Daoy (cell line): ENCODE data around the gene DDX17. TPM values are rescaled to one million over a fixed set of nuclear protein-coding genes. Genes with fewer than 3 reads are reported as not detected.
A peak's percentile ranks its signal among the peaks of the same experiment; 100 is the strongest.

Experiments used
- DNase-seq: peaks from one replicate; pipeline ENCODE4 v3.0.0-alpha.2; 2015; ENCODE audit warnings: low read depth
- total RNA-seq: library from RNA; depleted of rRNA; stranded (reverse); fragments of >200 nt; shearing (Covaris generic); gene quantifications from 2 replicates; pipeline ENCODE4 v1.2.3, GENCODE V29; 2014

The DDX17 gene
- total RNA-seq, 1 experiment from 2014 or later: 297 TPM

DNA sequence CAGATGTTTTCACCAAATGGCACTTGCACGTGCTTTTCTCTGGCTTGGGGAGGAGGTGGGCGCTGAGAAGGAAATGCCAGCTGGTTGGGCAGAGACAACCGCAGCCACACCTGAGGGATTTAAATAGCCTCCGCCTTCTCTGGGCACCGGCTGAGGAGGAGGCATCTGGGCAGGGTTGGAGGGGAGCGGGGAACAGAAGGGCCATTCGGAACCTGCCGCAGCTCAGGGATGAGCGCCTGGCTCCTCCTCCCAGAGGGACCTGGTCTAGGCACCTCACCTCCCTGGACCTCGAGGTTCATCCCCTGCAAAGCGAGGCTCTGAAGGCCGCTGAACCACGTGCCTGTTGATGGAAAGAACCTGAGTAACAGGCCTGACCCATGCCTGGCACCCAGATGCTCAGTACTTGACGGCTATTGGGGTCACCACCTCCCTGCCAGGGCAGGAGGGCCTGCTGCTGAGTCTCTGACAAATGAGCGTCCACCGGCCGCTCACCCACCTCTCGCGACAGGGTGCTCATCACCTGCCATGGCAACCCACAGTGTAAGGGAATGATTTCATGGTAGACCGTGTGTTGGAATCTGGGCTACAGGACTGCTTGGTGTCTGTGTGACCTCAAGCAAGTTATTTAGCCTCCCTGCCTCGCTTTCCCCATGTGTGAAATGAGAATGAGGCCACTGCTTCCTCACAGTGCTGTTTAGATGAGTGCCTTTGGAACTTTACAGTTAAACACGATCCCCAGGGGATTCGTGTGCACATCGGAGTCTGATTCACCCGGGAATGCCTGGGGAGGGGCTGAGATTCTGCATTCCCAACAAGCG lies 40.2 kb downstream of the DDX17 start:
- no peak for DNase-seq

DNA sequence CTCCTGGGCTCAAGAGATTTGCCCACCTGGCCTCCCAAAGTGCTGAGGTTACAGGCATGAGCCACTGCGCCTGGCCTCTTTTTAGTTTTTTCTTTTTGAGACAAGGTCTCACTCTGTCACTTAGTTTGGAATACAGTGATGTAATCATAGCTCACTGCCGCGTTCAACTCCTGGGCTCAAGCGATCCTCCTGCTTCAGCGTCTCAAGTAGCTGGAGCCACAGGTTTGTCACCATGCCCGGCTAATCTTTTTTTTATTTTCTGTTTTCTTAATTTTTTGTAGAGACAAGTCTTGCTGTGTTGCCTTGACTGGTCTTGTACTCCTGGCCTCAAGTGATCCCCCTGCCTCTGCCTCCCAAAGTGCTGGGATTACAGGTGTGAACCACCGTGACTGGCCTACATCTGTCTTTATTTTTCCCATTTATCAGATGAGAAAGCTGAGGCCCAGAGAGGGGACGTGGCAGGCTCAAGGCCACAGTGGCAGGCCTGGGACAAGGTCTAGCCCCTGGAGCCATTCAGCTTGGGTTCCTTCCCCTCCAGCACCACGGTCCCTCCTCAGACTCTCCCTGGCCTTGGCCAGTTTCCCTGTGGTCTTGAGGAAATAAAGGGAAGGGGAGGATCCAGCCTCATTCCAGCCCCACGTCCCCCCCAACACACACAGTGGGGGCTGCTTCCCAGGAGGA lies 41.0 kb downstream of the DDX17 start:
- no peak for DNase-seq

DNA sequence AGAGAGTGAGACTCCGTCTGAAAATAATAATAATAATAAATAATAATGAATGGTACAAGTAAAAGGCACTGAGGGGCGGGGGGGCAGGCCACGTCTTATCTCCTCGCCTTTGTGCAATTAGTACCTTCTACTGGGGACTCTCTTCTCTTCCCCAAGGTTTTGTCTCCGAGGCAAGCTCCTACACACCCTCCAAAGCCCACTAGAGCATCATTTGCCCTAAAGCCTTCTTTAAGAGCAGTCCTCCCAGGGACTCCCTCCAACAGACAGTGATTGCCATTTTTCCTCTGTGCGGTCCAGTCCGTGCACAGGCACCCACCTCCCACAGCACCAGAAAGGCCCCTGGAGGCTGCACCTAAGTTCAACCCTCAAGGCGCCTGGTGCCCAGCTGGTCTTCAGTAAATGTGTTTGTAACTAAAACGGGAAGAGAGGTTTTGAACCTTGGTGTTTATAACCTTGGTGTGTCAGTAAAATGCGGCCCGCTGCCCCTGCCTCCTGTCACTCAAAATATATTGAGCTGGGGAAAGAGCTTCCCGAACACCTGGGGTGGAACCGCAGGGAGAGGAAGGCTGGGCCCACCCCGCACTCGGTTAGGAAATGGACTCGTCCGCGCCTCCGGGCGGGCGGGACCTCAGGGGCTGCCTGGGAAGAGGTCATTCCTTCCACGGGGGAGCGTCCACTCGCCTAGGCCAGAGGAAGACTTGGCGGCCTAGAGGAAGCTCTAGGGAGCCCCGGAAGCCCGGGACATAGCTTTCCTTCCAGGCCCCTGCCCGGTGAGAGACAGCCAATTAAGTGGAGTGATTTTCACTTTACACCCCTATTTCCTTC lies 42.9 kb downstream of the DDX17 start:
- no peak for DNase-seq

DNA sequence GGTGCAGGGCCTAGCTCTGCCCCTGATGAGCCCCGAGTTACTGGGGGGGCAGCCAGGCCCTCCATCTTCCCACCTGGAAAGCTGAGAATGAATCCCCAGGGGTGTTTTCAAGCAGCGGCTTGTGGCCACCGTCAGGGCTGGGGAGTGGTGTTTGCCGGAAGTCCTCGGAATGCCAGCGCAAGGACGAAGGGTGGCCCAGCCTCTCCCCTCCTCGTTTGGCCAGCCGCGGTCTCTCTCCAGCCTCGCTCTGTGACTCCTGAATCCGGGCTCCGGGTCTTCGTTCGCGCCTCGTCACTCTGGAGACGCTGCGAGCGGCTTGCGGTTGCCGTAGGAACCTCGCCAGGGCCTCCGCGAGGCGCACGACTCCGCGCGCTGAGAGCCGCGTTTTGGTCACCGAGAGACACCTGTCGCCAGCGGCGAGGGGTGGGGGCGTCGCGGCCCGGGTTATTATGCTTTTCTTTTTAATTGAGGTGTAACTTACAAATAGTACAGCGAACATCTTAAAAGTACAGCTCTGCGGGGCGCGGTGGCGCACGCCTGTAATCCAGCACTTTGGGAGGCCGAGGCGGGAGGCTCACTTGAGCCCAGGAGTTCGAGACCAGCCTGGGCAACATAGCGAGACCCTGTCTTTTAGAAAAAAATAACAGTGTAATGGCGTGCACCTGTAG lies 44.6 kb downstream of the DDX17 start:
- DNase-seq: peak; percentile 83

DNA sequence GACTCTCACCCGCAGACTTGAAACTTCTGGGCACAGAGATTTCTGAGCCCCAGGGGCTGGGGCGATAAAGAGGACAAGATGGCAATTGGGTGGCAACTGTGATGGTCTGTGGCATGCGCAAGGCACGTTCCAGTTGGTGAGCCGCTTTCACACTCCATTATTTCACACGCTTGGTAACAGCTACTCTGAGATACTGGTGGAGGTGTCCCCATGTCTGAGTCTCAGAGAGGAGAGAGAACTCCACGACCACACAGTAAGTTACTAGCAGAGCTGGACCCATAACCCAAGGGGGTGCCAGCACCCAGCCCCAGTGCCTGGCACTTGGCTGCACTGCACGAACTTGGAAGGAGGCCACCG lies 45.1 kb downstream of the DDX17 start:
- DNase-seq: no peak

DNA sequence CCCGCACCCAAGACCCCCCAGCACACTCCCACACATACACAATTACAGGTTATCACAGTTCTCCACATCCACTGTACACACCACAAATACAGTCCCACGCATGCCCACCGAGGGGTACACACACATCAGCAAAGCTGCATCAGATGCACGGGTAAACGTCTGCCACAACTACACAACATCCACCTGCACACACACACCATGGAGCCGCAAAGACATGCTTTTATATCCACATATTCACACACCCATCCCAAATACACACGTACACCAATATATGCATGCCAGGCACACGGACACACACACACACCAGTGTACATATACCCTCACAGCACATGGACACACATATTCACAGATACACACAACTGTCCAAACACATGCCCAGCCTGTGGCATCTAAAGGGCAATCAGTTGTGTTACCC lies 45.7 kb downstream of the DDX17 start:
- DNase-seq: no peak

DNA sequence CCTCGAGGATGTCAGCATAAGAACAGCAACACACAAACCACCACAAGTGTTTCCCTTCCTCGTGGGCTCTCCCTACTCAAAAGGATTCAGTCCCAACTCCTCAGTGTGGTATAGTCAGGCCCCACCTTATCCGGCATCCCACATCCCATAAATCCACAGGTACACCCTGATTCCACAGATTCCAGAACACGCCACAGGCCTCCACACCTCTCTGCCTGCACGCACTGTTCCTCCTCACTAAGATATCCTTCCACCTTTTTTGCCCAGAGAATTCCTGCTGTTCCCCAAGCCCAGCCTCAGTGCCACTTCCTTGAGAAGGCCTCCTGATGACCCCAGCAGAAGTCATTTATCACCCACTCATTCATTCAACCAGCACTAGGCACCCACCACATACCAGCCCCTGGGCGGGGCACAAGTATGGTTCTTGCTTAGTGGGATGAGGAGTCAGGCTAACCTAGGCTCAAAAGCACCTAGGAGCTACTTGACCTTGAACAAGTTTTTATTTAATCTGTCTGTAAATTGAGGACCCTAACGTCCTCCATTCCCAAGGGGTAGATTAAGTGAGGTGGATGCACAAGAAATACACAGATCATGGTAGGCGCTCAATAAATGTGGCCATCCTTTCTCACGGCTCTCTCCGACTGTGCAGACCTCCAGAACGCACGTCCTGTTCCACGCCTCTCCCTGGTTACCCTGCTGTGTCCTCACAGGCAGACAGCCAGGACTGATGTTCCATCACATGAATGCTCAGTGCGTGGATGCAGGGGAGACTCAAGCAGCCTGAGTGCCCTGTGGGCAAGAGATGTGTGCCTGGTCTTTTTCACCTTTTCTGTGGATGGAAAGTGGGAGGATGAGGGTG lies 49.0 kb downstream of the DDX17 start:
- DNase-seq: no peak

DNA sequence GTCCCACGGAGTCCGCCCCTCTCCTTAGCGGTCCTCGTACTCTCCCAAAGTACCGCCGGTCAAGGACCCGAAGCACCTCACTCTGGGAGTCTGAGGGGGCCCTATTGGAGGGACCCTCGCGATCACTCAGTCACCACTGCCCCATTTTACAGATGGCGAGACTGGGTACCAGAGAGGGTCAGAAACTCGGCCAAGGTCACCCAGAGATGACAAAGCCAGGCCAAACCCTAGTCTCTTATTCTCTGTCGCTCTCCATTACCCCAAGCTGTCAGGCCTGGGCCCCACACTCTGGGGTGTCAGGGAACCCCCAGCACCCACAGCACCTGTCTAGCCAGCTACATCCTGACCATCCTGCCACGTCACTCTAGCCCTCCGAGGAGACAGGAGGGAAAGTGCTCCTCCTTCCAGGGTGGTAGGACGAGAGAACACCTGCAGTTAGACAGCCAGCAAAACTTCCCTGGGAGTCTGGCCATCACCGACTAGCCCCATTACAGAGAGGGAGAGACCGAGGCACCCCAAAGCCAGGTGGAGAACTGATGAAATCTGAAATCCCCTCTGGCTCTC lies 49.8 kb downstream of the DDX17 start:
- DNase-seq: no peak

DNA sequence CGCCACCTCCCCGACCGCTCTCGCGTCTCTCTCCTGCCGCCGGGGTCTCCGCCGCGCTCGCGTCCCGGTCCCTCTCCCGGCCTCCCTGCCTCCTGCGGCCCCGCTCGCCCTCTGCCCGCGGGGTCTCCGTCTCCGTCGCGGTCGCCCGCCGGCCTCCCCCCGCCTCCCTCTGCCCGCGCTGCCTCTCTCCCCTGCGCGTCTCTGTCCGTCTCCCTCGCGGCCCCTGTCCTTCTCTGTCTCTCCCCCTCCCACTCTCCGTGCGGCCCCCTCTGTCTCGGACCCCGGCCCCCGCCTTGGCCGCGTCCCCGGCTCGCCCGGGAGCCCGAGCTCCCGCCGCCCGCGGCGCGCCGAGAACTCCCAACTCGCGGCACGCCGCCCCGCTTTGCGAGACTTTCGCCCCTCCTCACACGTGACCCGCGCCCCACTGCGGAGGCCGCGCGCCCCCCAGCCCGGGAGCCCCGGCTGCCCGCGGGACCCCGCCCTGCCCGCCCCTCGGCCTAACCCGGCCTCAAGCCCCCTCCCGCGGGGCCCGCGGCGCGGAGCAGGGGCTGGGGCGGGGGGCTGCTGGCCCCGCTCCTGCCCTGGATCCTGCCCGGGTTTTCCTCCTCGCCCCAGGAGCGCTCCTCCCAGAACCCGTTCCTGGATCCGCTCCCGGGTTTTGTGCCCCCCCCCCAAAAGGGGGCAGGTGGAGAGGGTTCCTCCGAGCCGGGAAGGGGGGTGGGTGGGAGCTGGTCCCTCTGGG lies 50.4 kb downstream of the DDX17 start:
- peak; percentile 45 for DNase-seq

DNA sequence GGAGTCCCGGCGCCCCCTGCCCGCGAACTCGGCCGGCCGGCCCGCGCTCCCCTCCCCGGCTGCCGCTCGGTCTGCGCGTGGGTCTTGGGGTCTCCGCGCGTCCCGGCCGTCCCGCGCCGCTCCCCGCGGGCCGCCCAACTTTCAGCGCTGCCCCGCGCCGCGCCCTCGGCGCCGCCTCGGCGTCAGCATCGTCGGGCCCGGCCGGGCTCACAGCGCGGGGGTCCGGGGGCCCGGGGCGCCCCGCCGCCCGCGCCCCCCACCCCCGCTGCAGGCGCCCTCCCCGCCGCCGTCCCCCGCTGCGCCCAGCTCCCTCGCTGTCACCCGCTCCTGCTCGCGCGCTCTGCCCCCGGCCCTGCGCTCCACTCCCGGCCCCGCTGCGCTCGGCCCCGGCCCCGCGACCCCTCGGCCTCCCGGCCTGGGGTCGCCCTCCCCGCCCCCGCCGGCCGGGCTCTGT lies 51.0 kb downstream of the DDX17 start, which contains the start of gene KCNJ4:
KCNJ4 (minus strand) TSS at position 124 of the 454 bp plus-strand sequence. CDS start 27,067 bp downstream, outside the sequence.
- no peak for DNase-seq

DNA sequence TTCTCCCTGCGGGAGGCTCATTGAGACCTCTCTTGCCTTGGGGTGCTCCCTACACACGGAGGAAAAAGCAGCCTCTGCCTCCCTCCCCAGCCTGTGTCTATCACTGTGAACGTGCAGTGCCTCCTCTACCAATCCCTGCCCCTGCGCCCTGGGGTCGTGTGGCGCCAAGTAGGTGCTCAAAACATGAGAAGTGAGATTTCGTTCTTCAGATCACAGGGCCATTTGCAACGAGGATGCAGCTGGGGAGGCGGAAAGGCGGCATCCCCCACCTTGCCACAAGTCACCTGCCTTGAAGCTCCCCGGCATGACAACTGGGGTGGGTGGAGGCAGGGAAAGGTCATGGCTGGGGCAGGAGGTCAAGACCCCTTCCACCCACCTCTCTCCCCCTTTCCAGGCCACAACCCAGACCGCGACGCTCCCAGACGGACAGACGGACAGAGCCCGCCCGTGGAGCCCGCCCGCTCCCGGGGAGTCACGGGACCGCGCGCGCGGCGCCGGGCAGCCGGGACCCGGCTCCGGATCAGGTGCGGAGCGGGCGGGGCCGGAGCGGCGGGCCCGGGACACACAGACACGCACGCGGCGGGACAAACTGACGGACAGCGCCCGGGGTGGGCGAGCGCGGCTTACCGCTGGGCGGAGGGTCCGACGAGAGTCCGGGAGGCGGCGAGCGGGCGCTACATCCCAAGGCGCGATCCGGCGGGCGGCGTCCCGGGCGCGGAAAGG lies 51.6 kb downstream of the DDX17 start:
- DNase-seq: no peak

DNA sequence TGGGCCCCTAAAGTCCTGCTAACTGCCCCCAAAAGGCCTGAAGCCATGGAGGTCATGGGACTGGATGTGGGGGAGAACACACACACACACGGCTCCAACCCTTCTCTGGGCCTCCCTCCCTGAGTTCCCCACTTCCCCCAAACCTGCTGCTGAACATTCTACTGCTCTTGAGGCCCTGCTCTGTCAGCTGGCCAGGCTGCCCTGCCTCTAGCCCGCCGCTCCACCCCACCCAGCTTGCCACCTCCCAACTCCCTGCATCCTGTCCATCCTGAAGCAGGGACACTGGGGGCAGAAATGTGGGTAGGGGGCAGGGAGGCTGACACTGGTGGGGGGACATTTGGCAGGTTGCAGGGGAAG lies 52.1 kb downstream of the DDX17 start:
- DNase-seq: no peak

DNA sequence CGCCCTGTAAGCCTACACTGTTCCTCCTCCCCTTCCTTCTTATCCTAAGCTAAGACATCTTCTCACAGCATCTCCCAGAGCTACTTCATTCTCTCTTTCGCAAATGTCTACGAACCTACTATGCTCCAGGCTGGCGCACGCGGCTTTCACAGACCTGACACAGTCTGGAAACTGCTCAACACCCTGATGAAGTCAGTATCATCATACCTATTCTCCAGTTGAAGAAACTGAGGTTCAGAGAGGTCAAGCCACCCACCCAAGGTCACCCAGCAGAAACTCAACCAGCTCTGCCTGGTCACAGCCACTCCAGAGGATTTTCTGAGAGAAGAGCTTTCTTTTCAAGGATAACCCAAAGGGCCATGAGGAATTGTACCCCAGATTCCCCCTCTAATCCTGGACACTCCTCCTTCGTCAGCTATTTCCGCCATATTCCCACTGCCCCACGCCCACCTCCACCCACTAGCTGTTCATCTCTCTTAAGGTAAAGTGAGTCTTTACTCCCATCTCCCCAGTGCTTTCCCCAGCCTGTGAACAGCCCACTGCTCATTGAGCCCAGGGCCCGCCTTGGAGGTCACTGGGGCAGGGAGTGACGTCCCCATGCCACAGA lies 52.9 kb downstream of the DDX17 start:
- no peak for DNase-seq

DNA sequence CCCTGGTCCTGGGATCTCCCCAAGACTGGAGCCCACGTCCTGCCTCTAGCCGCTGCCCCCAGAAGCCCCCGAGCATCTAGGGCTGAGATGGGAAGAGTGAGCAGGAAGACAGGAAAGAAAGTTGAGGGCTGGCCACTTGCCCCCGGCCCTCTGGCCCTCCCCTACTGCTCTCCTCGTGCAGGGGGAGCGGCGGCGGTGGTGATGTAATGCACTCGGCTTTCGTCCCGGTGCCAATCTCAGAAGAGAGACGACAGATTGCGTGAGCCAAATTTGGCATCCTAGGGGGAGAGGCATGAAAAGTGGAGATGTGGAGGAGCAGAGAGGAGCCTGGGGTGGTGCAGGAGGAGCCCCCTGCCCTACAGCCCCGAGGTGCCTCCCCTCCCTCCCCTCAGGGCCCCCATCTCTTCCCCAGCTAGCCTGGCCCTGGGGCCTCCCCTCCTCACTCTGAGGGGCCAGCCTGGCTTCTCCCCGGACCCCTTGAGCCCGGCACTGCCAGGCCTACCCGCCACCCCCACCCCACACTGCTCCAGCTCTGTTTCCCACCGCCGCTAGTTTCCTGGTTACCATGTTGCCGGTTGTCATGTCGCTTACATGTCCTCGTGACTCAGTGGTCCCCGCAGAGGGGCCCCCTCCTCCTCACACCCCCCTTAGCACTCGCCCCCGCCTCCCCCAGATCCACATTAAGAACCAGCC lies 53.6 kb downstream of the DDX17 start:
- peak; percentile 32 for DNase-seq

DNA sequence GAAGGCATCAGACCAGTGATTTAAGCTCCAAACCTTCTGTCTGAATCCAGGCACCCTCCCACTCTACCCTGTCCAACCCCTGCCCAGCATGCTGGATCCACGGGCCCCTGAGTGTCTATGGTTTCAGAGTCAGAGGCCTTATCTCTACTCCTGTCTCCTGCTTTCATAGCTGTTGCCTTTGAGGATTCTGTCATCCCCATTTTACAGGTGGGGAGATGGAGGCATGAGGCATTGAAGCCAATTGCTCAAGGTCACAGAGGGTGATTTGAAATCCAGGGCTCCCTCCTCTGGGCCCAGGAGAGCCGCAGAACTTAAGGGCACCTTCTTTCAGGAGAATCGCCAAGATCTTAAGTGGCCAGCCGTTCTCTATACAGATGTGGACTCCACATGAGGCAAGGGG lies 54.2 kb downstream of the DDX17 start:
- DNase-seq: no peak

DNA sequence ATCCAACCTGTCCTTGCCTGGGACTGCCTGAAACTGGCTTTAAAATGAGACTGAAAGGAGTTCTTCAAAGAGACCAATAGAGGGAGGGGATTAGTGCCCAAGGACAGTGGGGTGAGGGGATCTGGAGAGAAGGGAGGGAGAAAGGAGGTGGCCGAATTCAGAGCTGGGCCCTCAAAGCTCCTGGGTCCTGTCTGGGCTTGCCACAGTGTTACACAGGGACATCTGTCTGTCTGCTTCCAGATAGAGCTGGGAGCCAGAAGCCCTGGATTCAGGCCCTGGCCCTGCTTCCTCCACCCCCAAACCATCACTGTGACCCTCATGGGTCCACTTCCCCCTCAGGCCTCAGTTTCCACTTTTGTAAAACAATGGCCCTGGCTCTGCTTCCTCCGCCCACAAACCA lies 54.7 kb downstream of the DDX17 start:
- DNase-seq: no peak

DNA sequence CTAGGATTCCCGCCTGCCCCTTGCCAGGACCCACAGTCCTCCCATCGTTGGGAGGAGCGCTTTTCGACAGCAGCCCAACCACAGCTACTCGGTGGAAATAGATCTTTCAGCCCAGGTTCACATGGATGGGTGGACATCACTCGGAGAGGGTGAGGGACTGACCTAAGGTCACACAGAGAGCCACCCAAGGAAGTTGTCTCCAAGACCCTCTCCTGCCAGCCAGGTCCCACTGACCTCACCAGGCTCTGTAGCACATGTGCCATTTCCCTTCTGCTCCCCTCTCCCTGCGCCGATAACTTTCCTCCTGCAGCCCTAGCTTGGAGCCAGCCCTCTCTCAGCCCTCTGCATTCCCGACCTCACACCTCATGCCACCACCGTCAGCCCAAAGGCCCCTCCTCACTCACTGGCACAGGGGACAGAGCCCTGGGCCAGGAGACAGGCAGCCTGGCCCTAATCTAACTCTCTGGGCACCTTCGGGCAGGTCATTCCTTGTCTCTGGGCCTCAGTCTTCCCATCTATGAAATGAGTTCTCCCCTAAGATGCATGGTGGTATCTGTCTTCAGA lies 55.8 kb downstream of the DDX17 start:
- DNase-seq: no peak

DNA sequence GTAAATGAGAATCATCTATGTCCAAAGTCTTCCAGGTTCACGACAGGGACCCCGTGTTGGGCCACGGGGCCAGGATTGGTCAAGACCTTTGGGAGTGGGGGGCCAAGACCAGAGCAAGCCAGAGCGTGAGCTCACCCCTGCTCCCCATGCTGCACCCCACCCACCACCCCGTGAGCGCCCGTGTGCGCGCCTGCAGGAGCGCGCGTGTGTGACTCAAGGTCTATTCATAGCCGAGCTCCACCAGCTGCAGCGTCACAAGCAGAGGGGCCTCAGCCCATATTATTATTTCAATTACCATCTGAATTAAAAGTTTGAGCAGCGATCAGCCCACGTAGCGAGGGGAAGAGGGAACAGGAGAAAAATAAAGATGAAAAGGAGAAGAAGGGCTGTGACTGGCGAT lies 56.3 kb downstream of the DDX17 start:
- DNase-seq: peak; percentile 45
